GM12801 (cell line): ENCODE results near the gene AGAP1.

ENCODE experiments used
- CTCF ChIP-seq: IDR thresholded peaks from one replicate; pipeline ENCODE4 v1.5.1; 2011; ENCODE audit warnings: control low read depth; ENCODE audit not compliant: insufficient read length; ENCODE audit errors: extremely low read depth

The AGAP1 gene

DNA sequence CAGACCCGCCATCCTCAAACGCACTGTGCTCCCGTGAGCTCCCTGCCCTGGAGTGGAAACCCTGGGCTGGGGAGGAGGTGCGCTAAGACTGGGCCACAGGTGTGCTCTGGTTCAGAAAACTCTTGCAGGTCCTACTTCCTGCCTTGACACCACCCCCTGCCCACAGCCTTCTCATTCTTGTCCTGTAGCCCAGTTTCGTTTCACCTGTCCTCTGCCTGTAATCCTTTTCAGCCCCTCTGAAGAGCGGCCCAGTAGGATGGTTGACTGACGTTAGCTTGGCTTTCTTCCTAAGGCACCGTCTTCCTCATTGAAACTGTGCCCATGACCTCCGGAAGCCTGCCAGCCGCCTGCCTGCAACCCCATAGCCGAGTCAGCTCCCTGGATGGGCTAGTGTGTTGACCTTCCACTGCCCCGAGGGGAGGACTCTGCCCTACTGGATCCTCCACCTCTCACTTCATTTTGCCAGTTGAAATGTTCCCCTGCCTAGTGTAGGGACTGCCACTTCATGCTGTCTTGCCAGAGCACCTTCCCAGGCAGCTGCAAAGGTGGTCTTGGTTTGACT, 116.9 kb downstream of the AGAP1 start:
- no peak for TF ChIP-seq CTCF

GRCh38 chr2:235611349-235611748, 117.5 kb downstream of the AGAP1 start:
- no peak for TF ChIP-seq CTCF

- no peak for TF ChIP-seq CTCF
These were observed 117.9 kb downstream of the AGAP1 start for GRCh38 chr2:235611756-235612155.

- no peak for TF ChIP-seq CTCF
These were observed 118.5 kb downstream of the AGAP1 start for GRCh38 chr2:235612181-235612950.

- TF ChIP-seq CTCF, result no peak
These were observed 119.8 kb downstream of the AGAP1 start for GRCh38 chr2:235613649-235614048.

- no peak for TF ChIP-seq CTCF
These were observed 120.5 kb downstream of the AGAP1 start for GRCh38 chr2:235614176-235614860.

DNA sequence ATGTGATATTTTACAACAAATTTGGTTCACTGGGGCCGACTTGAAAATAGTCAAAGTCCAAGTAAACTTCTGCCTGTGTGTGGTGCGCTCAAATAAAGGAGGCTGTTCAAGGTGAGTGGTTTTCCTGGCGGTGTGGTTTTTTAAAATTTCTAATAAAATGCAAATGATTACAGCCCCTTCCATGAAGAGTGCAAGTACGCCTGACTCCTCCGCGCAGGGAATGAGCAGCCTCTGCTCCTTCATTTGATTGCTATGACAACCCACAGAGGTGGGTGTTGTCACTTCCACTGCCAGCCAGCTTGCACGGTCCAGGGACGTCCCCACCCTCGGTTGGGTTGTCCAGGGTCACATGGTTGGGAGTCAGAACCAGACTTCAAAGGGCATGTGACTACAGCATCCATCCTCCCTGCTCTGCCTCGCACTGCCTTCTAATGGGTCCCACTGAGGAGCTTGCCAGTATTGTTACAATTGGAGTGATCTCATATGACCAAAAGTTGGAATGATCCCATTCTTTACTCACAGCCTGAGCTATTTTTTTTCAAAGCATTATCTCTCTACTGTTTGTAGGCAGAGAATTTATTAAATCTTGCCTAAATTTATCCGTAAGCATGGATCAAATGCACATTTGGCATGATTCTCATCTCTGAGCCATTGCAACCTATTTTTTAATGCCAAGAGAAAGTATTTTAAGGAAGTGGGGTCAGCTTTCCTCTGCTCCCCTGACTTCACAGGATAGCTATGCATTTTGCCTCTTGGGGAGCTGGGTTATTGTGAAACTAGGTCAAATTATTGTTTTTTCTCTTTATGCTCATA, 121.3 kb downstream of the AGAP1 start:
- no peak for TF ChIP-seq CTCF
